SU-DHL-6 (cell line): Measurements from ENCODE around the gene S100A5.

Experiments
- H2AFZ ChIP-seq: fragments of 200-600 bp; sonication (generic); 2 replicates; pipeline ENCODE4 v1.6.1; 2014; ENCODE audit warnings: low read depth, mild to moderate bottlenecking, moderate library complexity, mixed read lengths, antibody characterized with exemption, low read length; ENCODE audit not compliant: severe bottlenecking
- H3F3A ChIP-seq: fragments of 200-600 bp; shearing (Covaris generic); 2 replicates; pipeline ENCODE4 v1.6.0; 2016; ENCODE audit warnings: antibody characterized with exemption, mild to moderate bottlenecking; ENCODE audit not compliant: insufficient read depth
- H3K27ac ChIP-seq: fragments of 200-600 bp; sonication (generic); 2 replicates; pipeline ENCODE4 v1.5.1; 2016; ENCODE audit warnings: low read depth, mild to moderate bottlenecking, low read length, moderate library complexity, mixed read lengths
- H3K27me3 ChIP-seq: fragments of 200-600 bp; sonication (generic), shearing (Covaris generic); 2 replicates; pipeline ENCODE4 v1.6.0; 2014; ENCODE audit warnings: mild to moderate bottlenecking, low read length
- H3K36me3 ChIP-seq: fragments of 200-600 bp; sonication (generic); 2 replicates; pipeline ENCODE4 v1.6.1; 2014; ENCODE audit warnings: mild to moderate bottlenecking, low read length, mixed read lengths
- H3K4me2 ChIP-seq: fragments of 300-600, 200-600 bp; shearing (Covaris generic), sonication (generic); 2 replicates; pipeline ENCODE4 v1.6.0; 2014; ENCODE audit warnings: low read length, low read depth, mild to moderate bottlenecking; ENCODE audit not compliant: poor library complexity, severe bottlenecking
- H3K4me3 ChIP-seq: fragments of 200-600 bp; sonication (generic); 2 replicates; pipeline ENCODE4 v1.5.1; 2014; ENCODE audit warnings: antibody characterized with exemption, low read length, mild to moderate bottlenecking, mixed read lengths; ENCODE audit not compliant: insufficient read depth, poor library complexity, severe bottlenecking
- H3K79me2 ChIP-seq: fragments of 200-600 bp; sonication (generic); 2 replicates; pipeline ENCODE4 v1.6.1; 2014; ENCODE audit warnings: mild to moderate bottlenecking, low read length, moderate library complexity; ENCODE audit not compliant: insufficient read depth
- H3K9ac ChIP-seq: fragments of 200-600 bp; sonication (generic); 2 replicates; pipeline ENCODE4 v1.7.0; 2014; ENCODE audit warnings: mild to moderate bottlenecking, low read length
- H3K9me2 ChIP-seq: fragments of 200-600 bp; sonication (generic); replicated peaks from 2 replicates; pipeline ENCODE4 v1.6.1; 2014; ENCODE audit warnings: low read length; ENCODE audit not compliant: insufficient read depth
- H3K9me3 ChIP-seq: fragments of 200-600 bp; sonication (generic); 2 replicates; pipeline ENCODE4 v1.6.1; 2014; ENCODE audit warnings: low read length, mixed read lengths; ENCODE audit not compliant: insufficient read depth
- H4K20me1 ChIP-seq: fragments of 200-600 bp; sonication (generic); 2 replicates; pipeline ENCODE4 v1.6.1; 2014; ENCODE audit warnings: low read depth, mild to moderate bottlenecking, antibody characterized with exemption, low read length, moderate library complexity, mixed read lengths
- CTCF ChIP-seq: fragments of 200-600 bp; sonication (generic); IDR thresholded peaks from one replicate; pipeline ENCODE4 v1.5.1; 2017; ENCODE audit warnings: antibody characterized with exemption, mild to moderate bottlenecking, low read length, moderate library complexity; ENCODE audit not compliant: insufficient read depth, poor library complexity, severe bottlenecking
- EZH2phosphoT487 ChIP-seq: fragments of 200-600 bp; sonication (generic), shearing (Covaris generic); conservative IDR thresholded peaks from 2 replicates; pipeline ENCODE4 v1.6.1; 2018; ENCODE audit warnings: mild to moderate bottlenecking, antibody characterized with exemption, low read length, moderate library complexity, mixed read lengths

Gene S100A5

GRCh38 chr1:153542956-153543711 is 2.4 kb upstream of the S100A5 start:
- Histone ChIP-seq H3K27ac (no peak overlapping the region), H2AFZ (no peak overlapping the region), H3K4me3 (no peak overlapping the region), H3F3A (no peaks in the 10 kb centered on the region), H3K9me2 (no peaks in the 10 kb centered on the region), H4K20me1 (no peaks in the 10 kb centered on the region), H3K79me2 (no peaks in the 10 kb centered on the region), H3K36me3 (no peaks in the 10 kb centered on the region), H3K9me3 (no peaks in the 10 kb centered on the region), H3K27me3 (no peaks in the 10 kb centered on the region), H3K4me2 (no peak overlapping the region), H3K9ac (no peak overlapping the region)
- TF ChIP-seq CTCF, result no peak

GRCh38 chr1:153541641-153542590 is 1.2 kb upstream of the S100A5 start:
- Histone ChIP-seq H3K27ac (no peak overlapping the region), H3K79me2 (no peaks in the 10 kb centered on the region), H3K4me2 (no peak overlapping the region), H3F3A (no peaks in the 10 kb centered on the region), H3K27me3 (no peaks in the 10 kb centered on the region), H2AFZ (no peak overlapping the region), H3K9ac (no peak overlapping the region), H3K9me3 (no peaks in the 10 kb centered on the region), H3K36me3 (no peaks in the 10 kb centered on the region), H3K4me3 (no peak overlapping the region), H4K20me1 (no peaks in the 10 kb centered on the region), H3K9me2 (no peaks in the 10 kb centered on the region)
- TF ChIP-seq EZH2phosphoT487, result no peak
- no peak for TF ChIP-seq CTCF

GRCh38 chr1:153539395-153540093 is 1.2 kb downstream of the S100A5 start:
- Histone ChIP-seq H3F3A (no peaks in the 10 kb centered on the region), H3K79me2 (no peaks in the 10 kb centered on the region), H3K27ac (no peak overlapping the region), H3K4me3 (no peak overlapping the region), H3K27me3 (no peaks in the 10 kb centered on the region), H3K36me3 (no peaks in the 10 kb centered on the region), H3K4me2 (no peak overlapping the region), H2AFZ (no peak overlapping the region), H3K9me3 (no peaks in the 10 kb centered on the region), H4K20me1 (no peaks in the 10 kb centered on the region), H3K9ac (no peak overlapping the region), H3K9me2 (no peaks in the 10 kb centered on the region)
- TF ChIP-seq CTCF (no peak), EZH2phosphoT487 (no peak)
